ENCODE measurements around the gene MSRB2.
"Not testable (repeated sequence)": the region's sequence is repeated elsewhere in the genome, so short reads cannot be mapped to it uniquely, and the experiment has no call there.

The MSRB2 gene

GRCh38 chr10:23067939-23068775, 27.2 kb upstream of the MSRB2 start:
- H3K4me3 ChIP-seq (IDR thresholded peaks at IDR 0.05; ENCODE audit: insufficient read depth, low read depth, low read length) = no peak overlapping the region
- H3K79me2 ChIP-seq (ENCODE audit: insufficient read depth, low read depth) = no peaks in the 10 kb centered on the region
- H3K9ac ChIP-seq = no peak overlapping the region
- peak; percentile 98 for TF ChIP-seq CTCF (conservative IDR thresholded peaks at IDR 0.05; ENCODE audit: low read depth, low read length)
- no peak overlapping the region for H3K27ac ChIP-seq
- H4K20me1 ChIP-seq (ENCODE audit: insufficient read depth) = no peaks in the 10 kb centered on the region
- no peak overlapping the region for H3K4me2 ChIP-seq
- H2AFZ ChIP-seq (ENCODE audit: low read depth) = peak overlapping the region; percentile 28
- no peaks in the 10 kb centered on the region for H3K36me3 ChIP-seq (ENCODE audit: insufficient read depth)
- no peaks in the 10 kb centered on the region for H3K4me1 ChIP-seq (ENCODE audit: low read depth, poor library complexity, severe bottlenecking)
- no peaks in the 10 kb centered on the region for H3K27me3 ChIP-seq (ENCODE audit: insufficient read depth, low read depth)

- Histone ChIP-seq H3K4me2 (no peak overlapping the region), H3K4me3 (IDR thresholded peaks at IDR 0.05; ENCODE audit: insufficient read depth, low read depth, low read length) (no peak overlapping the region), H3K27me3 (ENCODE audit: insufficient read depth, low read depth) (no peaks in the 10 kb centered on the region), H3K9ac (no peak overlapping the region), H3K79me2 (ENCODE audit: insufficient read depth, low read depth) (no peaks in the 10 kb centered on the region), H3K36me3 (ENCODE audit: insufficient read depth) (no peaks in the 10 kb centered on the region), H3K4me1 (ENCODE audit: low read depth, poor library complexity, severe bottlenecking) (no peaks in the 10 kb centered on the region), H2AFZ (ENCODE audit: low read depth) (no peak overlapping the region), H4K20me1 (ENCODE audit: insufficient read depth) (no peaks in the 10 kb centered on the region), H3K27ac (no peak overlapping the region)
- no peak for TF ChIP-seq CTCF (conservative IDR thresholded peaks at IDR 0.05; ENCODE audit: low read depth, low read length)
Measured at GRCh38 chr10:23069019-23069815, 26.2 kb upstream of the MSRB2 start.

DNA sequence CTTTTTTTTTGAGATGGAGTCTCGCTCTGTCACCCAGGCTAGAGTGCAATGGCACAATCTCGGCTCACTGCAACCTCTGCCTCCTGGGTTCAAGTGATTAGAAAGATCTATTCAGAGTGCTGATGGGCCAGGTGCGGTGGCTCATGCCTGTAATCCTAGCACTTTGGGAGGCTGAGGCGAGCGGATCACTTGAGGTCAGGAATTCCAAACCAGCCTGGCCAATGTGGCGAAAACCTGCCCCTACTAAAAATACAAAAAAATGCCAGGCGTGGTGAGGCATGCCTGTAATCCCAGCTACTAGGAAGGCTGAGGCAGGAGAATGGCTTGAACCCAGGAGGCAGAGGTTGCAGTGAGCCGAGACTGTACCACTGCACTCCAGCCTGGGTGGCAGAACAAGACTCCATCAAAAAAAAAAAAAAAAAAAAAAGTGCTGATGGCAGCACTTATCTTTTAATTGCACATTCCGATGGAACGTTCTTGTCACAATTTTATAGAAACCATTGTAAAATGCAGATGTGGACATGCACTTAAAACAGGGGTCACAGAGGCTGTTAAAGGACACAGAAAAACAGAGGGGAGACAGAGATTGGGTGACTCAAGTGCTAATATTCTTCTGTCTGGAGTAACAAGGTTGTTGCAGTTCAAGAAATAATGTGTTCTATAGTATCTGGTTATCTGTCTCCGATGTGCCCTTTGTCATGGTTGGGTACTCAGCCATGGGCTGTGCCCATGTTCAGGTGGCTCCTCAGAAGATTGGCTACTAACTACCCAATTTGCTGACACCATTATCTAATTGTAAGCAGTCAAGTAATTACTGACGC, 25.1 kb upstream of the MSRB2 start:
- not testable (repeated sequence) for H3K9ac ChIP-seq; H2AFZ ChIP-seq (ENCODE audit: low read depth); H3K36me3 ChIP-seq (ENCODE audit: insufficient read depth); H4K20me1 ChIP-seq (ENCODE audit: insufficient read depth); H3K4me3 ChIP-seq (IDR thresholded peaks at IDR 0.05; ENCODE audit: insufficient read depth, low read depth, low read length); H3K79me2 ChIP-seq (ENCODE audit: insufficient read depth, low read depth); H3K27ac ChIP-seq; H3K4me2 ChIP-seq; H3K4me1 ChIP-seq (ENCODE audit: low read depth, poor library complexity, severe bottlenecking); H3K27me3 ChIP-seq (ENCODE audit: insufficient read depth, low read depth)

DNA sequence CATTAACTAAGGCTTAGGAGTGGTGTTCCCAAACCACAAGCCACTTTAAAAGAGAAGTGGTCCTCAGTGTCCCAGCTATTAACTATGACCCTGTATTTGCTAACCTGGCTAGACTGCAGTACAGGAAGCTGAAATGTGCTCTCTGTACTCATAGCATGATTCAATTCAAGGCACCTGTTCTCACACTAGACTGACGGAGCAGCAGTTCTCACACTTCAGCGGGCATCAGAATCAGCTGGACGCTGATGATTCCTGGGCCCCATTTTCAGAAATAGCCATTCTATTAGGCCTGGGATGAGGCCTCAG, 24.5 kb upstream of the MSRB2 start:
- no peak overlapping the region for H3K4me2 ChIP-seq
- no peak overlapping the region for H3K9ac ChIP-seq
- no peak overlapping the region for H2AFZ ChIP-seq (ENCODE audit: low read depth)
- no peaks in the 10 kb centered on the region for H3K36me3 ChIP-seq (ENCODE audit: insufficient read depth)
- no peaks in the 10 kb centered on the region for H3K27me3 ChIP-seq (ENCODE audit: insufficient read depth, low read depth)
- H3K4me3 ChIP-seq (IDR thresholded peaks at IDR 0.05; ENCODE audit: insufficient read depth, low read depth, low read length) = no peak overlapping the region
- no peak for TF ChIP-seq CTCF (conservative IDR thresholded peaks at IDR 0.05; ENCODE audit: low read depth, low read length)
- no peaks in the 10 kb centered on the region for H3K4me1 ChIP-seq (ENCODE audit: low read depth, poor library complexity, severe bottlenecking)
- no peak overlapping the region for H3K27ac ChIP-seq
- H3K79me2 ChIP-seq (ENCODE audit: insufficient read depth, low read depth) = no peaks in the 10 kb centered on the region
- no peaks in the 10 kb centered on the region for H4K20me1 ChIP-seq (ENCODE audit: insufficient read depth)

GRCh38 chr10:23072593-23072992, 22.8 kb upstream of the MSRB2 start:
- not testable (repeated sequence) for H2AFZ ChIP-seq (ENCODE audit: low read depth); H3K4me3 ChIP-seq (IDR thresholded peaks at IDR 0.05; ENCODE audit: insufficient read depth, low read depth, low read length); H3K4me2 ChIP-seq; H3K9ac ChIP-seq; H3K79me2 ChIP-seq (ENCODE audit: insufficient read depth, low read depth); H3K27ac ChIP-seq; H3K36me3 ChIP-seq (ENCODE audit: insufficient read depth); H3K27me3 ChIP-seq (ENCODE audit: insufficient read depth, low read depth); H4K20me1 ChIP-seq (ENCODE audit: insufficient read depth)
- H3K4me1 ChIP-seq (ENCODE audit: low read depth, poor library complexity, severe bottlenecking) = peaks cover 13% of the 10 kb centered on the region
